GM20000 (cell line): ENCODE results near the gene BMS1.
"Not testable (repeated sequence)": the region's sequence is repeated elsewhere in the genome, so short reads cannot be mapped to it uniquely, and the experiment has no call there.

Experiments used
- DNase-seq: peaks from one replicate; pipeline ENCODE4 v3.0.0; 2012; ENCODE audit warnings: low spot score
- TF ChIP-seq, protein P1 (sequence below): IDR thresholded peaks from 2 replicates; pipeline ENCODE4 v1.5.1; 2012; ENCODE audit warnings: mild to moderate bottlenecking, control low read depth; ENCODE audit errors: extremely low read depth, missing control alignments

The BMS1 gene

GRCh38 chr10:42827201-42827600 is 44.6 kb downstream of the BMS1 start:
- TF ChIP-seq, protein P1, sequence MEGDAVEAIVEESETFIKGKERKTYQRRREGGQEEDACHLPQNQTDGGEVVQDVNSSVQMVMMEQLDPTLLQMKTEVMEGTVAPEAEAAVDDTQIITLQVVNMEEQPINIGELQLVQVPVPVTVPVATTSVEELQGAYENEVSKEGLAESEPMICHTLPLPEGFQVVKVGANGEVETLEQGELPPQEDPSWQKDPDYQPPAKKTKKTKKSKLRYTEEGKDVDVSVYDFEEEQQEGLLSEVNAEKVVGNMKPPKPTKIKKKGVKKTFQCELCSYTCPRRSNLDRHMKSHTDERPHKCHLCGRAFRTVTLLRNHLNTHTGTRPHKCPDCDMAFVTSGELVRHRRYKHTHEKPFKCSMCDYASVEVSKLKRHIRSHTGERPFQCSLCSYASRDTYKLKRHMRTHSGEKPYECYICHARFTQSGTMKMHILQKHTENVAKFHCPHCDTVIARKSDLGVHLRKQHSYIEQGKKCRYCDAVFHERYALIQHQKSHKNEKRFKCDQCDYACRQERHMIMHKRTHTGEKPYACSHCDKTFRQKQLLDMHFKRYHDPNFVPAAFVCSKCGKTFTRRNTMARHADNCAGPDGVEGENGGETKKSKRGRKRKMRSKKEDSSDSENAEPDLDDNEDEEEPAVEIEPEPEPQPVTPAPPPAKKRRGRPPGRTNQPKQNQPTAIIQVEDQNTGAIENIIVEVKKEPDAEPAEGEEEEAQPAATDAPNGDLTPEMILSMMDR, result no peak
- no peak for DNase-seq

GRCh38 chr10:42828391-42828790 is 45.8 kb downstream of the BMS1 start:
- not testable (repeated sequence) for DNase-seq

DNA sequence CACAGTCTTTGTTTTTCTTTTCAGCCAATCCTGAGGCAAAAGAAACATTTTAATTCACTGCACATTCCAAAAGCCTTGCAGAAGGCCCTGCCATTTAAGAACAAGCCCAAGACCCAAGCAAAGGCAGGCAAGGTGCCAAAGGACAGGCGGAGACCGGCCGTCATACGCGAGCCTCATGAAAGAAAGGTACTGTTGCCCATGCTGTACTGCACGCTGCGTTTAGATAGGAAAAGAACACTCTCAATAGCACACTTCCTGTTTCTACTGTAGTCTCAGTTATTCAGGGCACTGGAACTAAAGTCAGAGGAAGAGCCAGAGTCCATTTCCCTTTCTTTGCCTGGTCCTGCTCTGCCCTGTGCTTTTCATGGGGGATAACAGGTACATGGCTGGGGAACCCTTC is 47.6 kb downstream of the BMS1 start:
- no peak for DNase-seq
- TF ChIP-seq, protein P1, result no peak

GRCh38 chr10:42836096-42836495 is 53.5 kb downstream of the BMS1 start:
- TF ChIP-seq, protein P1, result no peak
- no peak for DNase-seq

DNA sequence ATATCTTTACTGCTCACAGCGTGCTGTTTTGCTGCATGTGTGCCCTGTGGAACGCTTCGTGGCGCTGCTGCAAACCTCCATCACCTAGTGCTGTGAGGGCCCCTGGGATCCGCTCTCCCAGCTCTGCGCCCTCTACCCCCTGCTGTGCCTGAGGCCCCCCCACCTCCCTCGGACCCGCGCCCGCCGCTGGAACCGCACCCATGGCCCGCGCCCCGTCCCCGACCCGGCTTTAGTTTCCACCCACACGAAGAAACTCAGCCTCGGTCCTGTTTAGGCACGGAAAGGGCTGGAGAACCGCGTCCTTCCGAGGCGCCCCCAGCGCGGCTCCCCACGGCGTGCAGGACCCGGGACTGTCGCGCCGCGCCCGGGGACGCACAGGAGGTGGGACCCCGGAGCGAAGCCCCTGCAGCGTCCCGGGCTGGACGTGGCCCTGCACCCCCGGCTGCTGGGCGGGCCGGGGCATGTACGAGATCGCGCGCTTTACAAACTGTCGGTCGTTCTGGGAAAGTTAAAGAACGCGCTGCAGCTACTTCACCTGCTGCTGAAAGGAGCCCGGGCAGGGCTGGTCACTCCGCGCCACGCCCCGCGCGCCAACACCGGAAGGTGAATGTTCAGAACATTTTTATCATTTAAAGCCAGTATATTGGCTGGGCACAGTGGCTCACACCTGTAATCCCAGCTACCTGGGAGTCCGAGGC is 54.3 kb downstream of the BMS1 start:
- no peak for DNase-seq
- TF ChIP-seq, protein P1, result no peak

GRCh38 chr10:42844810-42845209 is 62.2 kb downstream of the BMS1 start:
- not testable (repeated sequence) for DNase-seq

DNA sequence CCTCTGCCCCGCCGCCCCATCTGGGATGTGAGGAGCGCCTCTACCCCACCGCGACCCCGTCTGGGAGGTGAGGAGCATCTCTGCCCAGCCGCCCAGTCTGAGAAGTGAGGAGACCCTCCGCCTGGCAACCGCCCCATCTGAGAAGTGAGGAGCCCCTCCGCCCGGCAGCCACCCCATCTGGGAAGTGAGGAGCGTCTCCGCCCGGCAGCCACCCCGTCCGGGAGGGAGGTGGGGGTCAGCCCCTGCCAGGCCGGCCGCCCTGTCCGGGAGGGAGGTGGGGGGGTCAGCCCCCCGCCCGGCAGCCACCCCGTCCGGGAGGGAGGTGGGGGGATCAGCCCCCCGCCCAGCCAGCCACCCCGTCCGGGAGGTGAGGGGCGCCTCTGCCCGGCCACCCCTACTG is 64.7 kb downstream of the BMS1 start:
- not testable (repeated sequence) for DNase-seq

- TF ChIP-seq, protein P1, result no peak
- no peak for DNase-seq
Measured at GRCh38 chr10:42850931-42851330, 68.3 kb downstream of the BMS1 start.

- TF ChIP-seq, protein P1, result no peak
- DNase-seq, result no peak
Measured at GRCh38 chr10:42859256-42859655, 76.7 kb downstream of the BMS1 start.

GRCh38 chr10:42860016-42860415 is 77.4 kb downstream of the BMS1 start:
- not testable (repeated sequence) for DNase-seq

DNA sequence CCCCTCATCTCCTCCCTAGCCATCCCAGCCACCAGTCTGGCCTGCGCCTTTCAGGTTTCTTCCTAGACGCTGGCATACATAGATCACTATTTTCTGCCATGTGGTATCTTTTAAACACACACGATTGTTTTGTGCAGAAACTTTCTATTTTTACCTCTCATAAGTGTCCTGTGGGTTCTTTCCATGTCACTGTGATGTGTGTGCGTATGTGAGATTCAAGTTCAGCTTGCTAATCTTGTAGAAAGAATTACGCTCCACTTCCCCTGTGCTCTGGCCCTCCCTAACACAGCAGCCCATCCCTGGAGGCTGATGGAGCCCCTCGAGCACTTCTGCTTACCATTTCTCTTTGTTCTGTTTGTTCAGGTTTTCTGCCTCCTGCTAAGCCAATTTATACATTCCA is 80.2 kb downstream of the BMS1 start:
- DNase-seq, result not testable (repeated sequence)
